Colonic mucosa (tissue), 4 donors: ENCODE results near the gene EMID1. TPM values are rescaled to one million over a fixed set of nuclear protein-coding genes. Genes with fewer than 3 reads are reported as not detected.

Experiments
- DNase-seq: peaks from one replicate; pipeline ENCODE4 v3.0.0-alpha.2; 2020
- H3K27ac ChIP-seq: fragments of 200-600 bp; one replicate; pipeline ENCODE4 v1.8.0; 2021
- H3K27me3 ChIP-seq: fragments of 200-600 bp; one replicate; pipeline ENCODE4 v1.8.0; 2021
- H3K36me3 ChIP-seq: fragments of 200-600 bp; one replicate; pipeline ENCODE4 v1.8.0; 2021
- H3K4me1 ChIP-seq: fragments of 200-600 bp; one replicate; pipeline ENCODE4 v1.8.0; 2021; ENCODE audit warnings: mild to moderate bottlenecking
- H3K4me3 ChIP-seq: fragments of 200-600 bp; one replicate; pipeline ENCODE4 v1.8.0; 2021
- H3K9ac ChIP-seq, 2 donors: one replicate each; pipeline ENCODE4 v1.7.0; 2013; ENCODE audit warnings: control low read depth in 2 of 2, low read depth in 2 of 2, low read length in 2 of 2
- H3K9me3 ChIP-seq: fragments of 200-600 bp; one replicate; pipeline ENCODE4 v1.8.0; 2021
- intact Hi-C: fragments of 100-400 bp; cut with DNase I; formaldehyde crosslinking; loops from one replicate; pipeline ENCODE4 v1.14.1; 2022
- total RNA-seq, 2 donors: library from RNA; stranded (reverse); fragmentation: NEBNext Ultra II Directional in 1 of 2; extraction: Animal tissue kit (Norgen Biotek cat#: 25700) in 1 of 2; gene quantifications; one replicate each; pipeline ENCODE4 v1.2.1, GENCODE V29; 2021
- TF ChIP-seq, protein P1 (sequence below): fragments of 200-600 bp; IDR thresholded peaks from one replicate; pipeline ENCODE4 v1.8.0; 2022; ENCODE audit warnings: antibody characterized with exemption, mild to moderate bottlenecking
- donor health status: healthy.
- donor health status: DM: no; HTN: no; CAD: no.
- donor health status: DM: no; HTN: no; CAD: no.

Gene EMID1
- total RNA-seq, 2 donors from 2014 or later = 4.4 TPM

DNA sequence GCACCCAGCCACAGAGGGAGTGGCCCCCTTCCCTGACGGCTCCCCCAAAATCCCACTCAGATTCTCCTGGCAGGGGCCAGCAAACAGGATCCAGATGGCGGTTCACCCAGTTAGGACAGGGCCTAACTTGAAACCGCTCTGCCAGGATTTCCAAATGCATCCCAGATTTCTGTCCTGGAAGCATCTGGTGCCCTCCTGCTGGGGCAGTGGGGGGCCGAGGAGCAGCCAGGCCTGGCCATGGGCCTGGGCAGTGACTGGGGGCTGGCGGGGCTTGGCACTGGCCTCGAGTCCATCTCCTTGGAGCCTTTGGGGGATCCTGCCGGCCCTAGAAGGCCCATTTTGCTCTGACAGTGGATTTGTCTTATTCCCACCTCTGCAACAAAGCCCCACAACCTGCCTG is 17.9 kb upstream of the EMID1 start:
- DNase-seq = no peak
- H3K4me3 ChIP-seq = no peak overlapping the region
- H3K27ac ChIP-seq = no peak overlapping the region
- intact Hi-C loops = no loop called here
- H3K36me3 ChIP-seq = no peaks in the 10 kb centered on the region
- no peaks in the 10 kb centered on the region for H3K4me1 ChIP-seq
- TF ChIP-seq, protein P1, sequence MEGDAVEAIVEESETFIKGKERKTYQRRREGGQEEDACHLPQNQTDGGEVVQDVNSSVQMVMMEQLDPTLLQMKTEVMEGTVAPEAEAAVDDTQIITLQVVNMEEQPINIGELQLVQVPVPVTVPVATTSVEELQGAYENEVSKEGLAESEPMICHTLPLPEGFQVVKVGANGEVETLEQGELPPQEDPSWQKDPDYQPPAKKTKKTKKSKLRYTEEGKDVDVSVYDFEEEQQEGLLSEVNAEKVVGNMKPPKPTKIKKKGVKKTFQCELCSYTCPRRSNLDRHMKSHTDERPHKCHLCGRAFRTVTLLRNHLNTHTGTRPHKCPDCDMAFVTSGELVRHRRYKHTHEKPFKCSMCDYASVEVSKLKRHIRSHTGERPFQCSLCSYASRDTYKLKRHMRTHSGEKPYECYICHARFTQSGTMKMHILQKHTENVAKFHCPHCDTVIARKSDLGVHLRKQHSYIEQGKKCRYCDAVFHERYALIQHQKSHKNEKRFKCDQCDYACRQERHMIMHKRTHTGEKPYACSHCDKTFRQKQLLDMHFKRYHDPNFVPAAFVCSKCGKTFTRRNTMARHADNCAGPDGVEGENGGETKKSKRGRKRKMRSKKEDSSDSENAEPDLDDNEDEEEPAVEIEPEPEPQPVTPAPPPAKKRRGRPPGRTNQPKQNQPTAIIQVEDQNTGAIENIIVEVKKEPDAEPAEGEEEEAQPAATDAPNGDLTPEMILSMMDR = no peak
- H3K9ac ChIP-seq = no peak overlapping the region
- no peaks in the 10 kb centered on the region for H3K9me3 ChIP-seq
- no peaks in the 10 kb centered on the region for H3K27me3 ChIP-seq

DNA sequence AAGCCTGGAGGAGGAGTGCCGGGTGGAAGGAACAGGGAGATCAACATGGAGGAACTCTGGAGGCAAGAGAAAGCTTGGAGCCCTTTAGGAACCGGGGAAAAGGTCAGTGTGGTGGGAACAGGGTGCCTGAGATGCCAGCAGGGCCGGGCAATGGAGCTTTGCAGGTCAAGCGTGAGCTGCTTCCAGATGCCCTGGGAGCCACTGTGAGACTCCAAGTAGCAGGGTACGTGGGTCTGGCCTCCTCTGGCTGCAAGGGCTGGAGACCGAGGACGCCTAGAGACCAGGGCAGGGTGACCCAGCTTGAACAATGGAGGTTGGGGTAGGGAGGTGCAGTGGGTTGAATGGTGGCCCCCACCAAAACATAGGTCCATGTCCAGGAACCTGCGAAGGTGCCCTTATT is 15.6 kb upstream of the EMID1 start:
- TF ChIP-seq, protein P1 = no peak
- H3K27ac ChIP-seq = no peak overlapping the region
- no peaks in the 10 kb centered on the region for H3K4me1 ChIP-seq
- no peak for DNase-seq
- no peaks in the 10 kb centered on the region for H3K27me3 ChIP-seq
- H3K9me3 ChIP-seq = no peaks in the 10 kb centered on the region
- intact Hi-C loops = no loop called here
- no peaks in the 10 kb centered on the region for H3K36me3 ChIP-seq
- no peak overlapping the region for H3K9ac ChIP-seq
- H3K4me3 ChIP-seq = no peak overlapping the region

DNA sequence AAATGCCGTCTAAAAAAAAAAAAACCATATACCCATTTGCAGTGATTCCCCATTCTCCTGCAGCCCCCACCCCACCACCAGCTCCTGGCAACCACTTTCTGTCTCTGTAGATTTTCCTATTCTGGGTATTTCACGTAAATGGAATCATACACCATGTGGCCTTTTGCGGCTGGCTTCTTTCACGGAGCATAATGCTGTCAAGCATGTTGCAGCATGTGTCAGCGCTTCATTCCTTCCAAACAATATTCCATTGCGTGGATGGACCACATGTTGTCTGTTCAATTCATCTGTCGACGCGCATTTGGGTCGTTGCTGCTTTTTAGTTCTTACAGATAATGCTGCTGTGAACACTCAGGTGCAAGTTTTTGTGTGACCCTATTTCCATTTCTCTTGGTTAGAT is 14.8 kb upstream of the EMID1 start:
- intact Hi-C loops = no loop called here
- DNase-seq = no peak

DNA sequence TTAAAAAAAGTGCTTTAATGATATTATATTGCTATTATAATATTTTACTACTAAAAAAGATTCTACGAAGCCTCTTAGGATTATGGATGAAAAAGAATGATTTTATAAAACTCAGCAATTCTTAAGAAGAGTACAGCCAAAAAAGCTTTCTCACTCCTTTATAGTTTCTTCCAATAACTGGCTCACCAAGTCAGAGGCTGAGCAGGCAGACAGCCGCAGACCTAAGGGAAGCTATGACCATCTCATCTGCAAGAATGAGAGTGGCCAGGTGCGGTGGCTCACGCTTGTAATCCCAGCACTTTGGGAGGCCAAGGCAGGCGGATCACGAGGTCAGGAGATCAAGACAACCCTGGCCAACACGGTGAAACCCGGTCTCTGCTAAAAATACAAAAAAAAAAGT is 12.7 kb upstream of the EMID1 start:
- TF ChIP-seq, protein P1 = no peak
- intact Hi-C loops = no loop called here

More for the DNA sequence above, 14.8 kb upstream of the EMID1 start:
- Histone ChIP-seq H3K27me3 (no peaks in the 10 kb centered on the region), H3K9ac (no peak overlapping the region), H3K4me3 (no peak overlapping the region), H3K27ac (no peak overlapping the region), H3K9me3 (no peaks in the 10 kb centered on the region), H3K36me3 (no peaks in the 10 kb centered on the region), H3K4me1 (no peaks in the 10 kb centered on the region)
- TF ChIP-seq, protein P1 = no peak

DNA sequence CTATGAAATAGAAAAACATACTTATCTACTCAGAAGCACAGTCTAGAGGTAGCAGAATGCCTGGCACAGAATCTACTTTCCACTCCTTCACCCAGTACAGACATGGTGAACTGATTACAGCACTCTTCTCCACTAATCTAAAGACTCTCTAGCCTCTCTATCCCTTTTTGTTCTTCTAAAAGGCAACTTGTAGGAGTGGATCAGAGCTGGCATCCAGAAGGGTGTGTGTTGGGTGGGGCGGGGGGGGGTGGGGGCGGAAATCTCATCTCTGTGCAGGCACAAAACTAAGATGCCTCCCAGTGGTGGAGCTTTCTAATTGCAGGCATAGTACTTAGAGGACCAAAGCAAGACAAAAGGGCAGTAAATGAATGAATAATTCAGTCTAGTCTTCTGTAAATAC is 11.5 kb upstream of the EMID1 start:
- Histone ChIP-seq H3K9me3 (no peaks in the 10 kb centered on the region), H3K4me1 (no peaks in the 10 kb centered on the region), H3K27ac (no peak overlapping the region), H3K9ac (no peak overlapping the region), H3K4me3 (no peak overlapping the region), H3K36me3 (no peaks in the 10 kb centered on the region), H3K27me3 (no peaks in the 10 kb centered on the region)
- intact Hi-C loops = no loop called here
- TF ChIP-seq, protein P1 = no peak
- DNase-seq = no peak

More for the DNA sequence above, 12.7 kb upstream of the EMID1 start:
- H3K4me3 ChIP-seq = no peak overlapping the region
- no peak for DNase-seq
- H3K4me1 ChIP-seq = no peaks in the 10 kb centered on the region
- H3K27me3 ChIP-seq = no peaks in the 10 kb centered on the region
- no peaks in the 10 kb centered on the region for H3K9me3 ChIP-seq
- H3K36me3 ChIP-seq = no peaks in the 10 kb centered on the region
- H3K27ac ChIP-seq = no peak overlapping the region
- no peak overlapping the region for H3K9ac ChIP-seq
